Natural killer cell (primary cell): ENCODE results near the gene ST6GALNAC6. TPM values are rescaled to one million over a fixed set of nuclear protein-coding genes. Genes with fewer than 3 reads are reported as not detected.

ENCODE experiments used
- ATAC-seq, 3 donors: fragments of 150-1000 bp in 2 of 3; fragments of 200-7000 bp in 1 of 3; cut with Tn5 transposase; 1 replicate in 1 of 3; 2 replicates in 2 of 3; pipeline ENCODE4 v1.10.0; 2021; ENCODE audit warnings: mild to moderate bottlenecking in 2 of 3, moderate library complexity in 2 of 3
- DNase-seq, 2 donors: peaks; one replicate each; pipeline versions ENCODE4 v3.0.0 to v3.0.0-alpha.2; 2013 to 2021; ENCODE audit warnings: mixed read lengths in 1 of 2
- H3K27ac ChIP-seq: one replicate; pipeline ENCODE4 v1.5.1; 2013; ENCODE audit warnings: mild to moderate bottlenecking, low read length
- H3K27me3 ChIP-seq: one replicate; pipeline ENCODE4 v1.6.1; 2013; ENCODE audit warnings: low read length; ENCODE audit not compliant: control insufficient read depth, insufficient read depth
- H3K36me3 ChIP-seq: one replicate; pipeline ENCODE4 v1.6.1; 2013; ENCODE audit warnings: low read length; ENCODE audit not compliant: control insufficient read depth, insufficient read depth
- H3K4me1 ChIP-seq: one replicate; pipeline ENCODE4 v1.6.1; 2013; ENCODE audit warnings: low read length; ENCODE audit not compliant: control insufficient read depth, insufficient read depth
- H3K4me3 ChIP-seq: one replicate; pipeline ENCODE4 v1.5.1; 2013; ENCODE audit warnings: low read length
- H3K9me3 ChIP-seq: one replicate; pipeline ENCODE4 v1.6.1; 2013; ENCODE audit warnings: low read length; ENCODE audit not compliant: control insufficient read depth, insufficient read depth
- H3K27ac Mint-ChIP-seq, 2 donors: one replicate each; pipeline ENCODE4 v1.8.0; 2022; ENCODE audit warnings: mild to moderate bottlenecking in 2 of 2, mixed read lengths in 2 of 2, moderate library complexity in 1 of 2
- H3K27me3 Mint-ChIP-seq, 2 donors: one replicate each; pipeline ENCODE4 v1.8.0; 2022; ENCODE audit warnings: low read depth in 2 of 2, mixed read lengths in 2 of 2
- H3K36me3 Mint-ChIP-seq: one replicate; pipeline ENCODE4 v1.8.0; 2022; ENCODE audit warnings: mixed read lengths
- H3K4me1 Mint-ChIP-seq, 2 donors: one replicate each; pipeline ENCODE4 v1.8.0; 2022; ENCODE audit warnings: mixed read lengths in 2 of 2
- H3K4me3 Mint-ChIP-seq: one replicate; pipeline ENCODE4 v1.8.0; 2022; ENCODE audit warnings: mild to moderate bottlenecking, moderate library complexity, mixed read lengths
- H3K9me3 Mint-ChIP-seq, 2 donors: one replicate each; pipeline ENCODE4 v1.8.0; 2022; ENCODE audit warnings: mixed read lengths in 2 of 2
- CTCF ChIP-seq: fragments of 200-600 bp; IDR thresholded peaks from one replicate; pipeline ENCODE4 v1.8.0; 2022; ENCODE audit warnings: antibody characterized with exemption
- WGBS: methylation state at CpG from one replicate; pipeline ENCODE4 v1.1.7; 2013; ENCODE audit warnings: missing lambda C conversion rate; ENCODE audit not compliant: insufficient coverage; 5-methylcytosine and 5-hydroxymethylcytosine counted together
- intact Hi-C: fragments of 100-400 bp; cut with micrococcal nuclease; formaldehyde crosslinking; loops from one replicate; pipeline ENCODE4 v1.14.2; 2022
- total RNA-seq, 4 donors: library from RNA; stranded (reverse); fragments of 120-200 nt in 1 of 4; gene quantifications; one replicate each; pipeline versions ENCODE4 v1.2.3 to v1.2.4, GENCODE V29; 2013 to 2022

Gene ST6GALNAC6
- total RNA-seq, 3 donors from 2014 or later (not counting 1 experiment from before 2014, with no cell fraction given), result 120 to 148 (median 127) TPM

- WGBS, result 89% methylated on average over 35 of the region's 35 CpGs
- ATAC-seq (no peak), DNase-seq (no peak)
- peak overlapping the region; percentile 100 for H3K27ac Mint-ChIP-seq
- peaks cover 58% of the 10 kb centered on the region for H3K4me1 ChIP-seq
- H3K27me3 Mint-ChIP-seq, result no peaks in the 10 kb centered on the region
- H3K4me3 ChIP-seq, result no peak overlapping the region
- H3K36me3 ChIP-seq, result peaks cover 29% of the 10 kb centered on the region
- H3K9me3 ChIP-seq, result no peaks in the 10 kb centered on the region
- H3K27ac ChIP-seq, result peak overlapping the region; percentile 96
- no peaks in the 10 kb centered on the region for H3K9me3 Mint-ChIP-seq
- TF ChIP-seq CTCF, result no peak
- H3K36me3 Mint-ChIP-seq, result no peaks in the 10 kb centered on the region
- H3K4me1 Mint-ChIP-seq, result peaks cover 32 to 48% of the 10 kb centered on the region in 2 donors
- intact Hi-C loops, result no loop called here
- H3K4me3 Mint-ChIP-seq, result no peak overlapping the region
- no peaks in the 10 kb centered on the region for H3K27me3 ChIP-seq
These were observed 8.7 kb upstream of the ST6GALNAC6 start for GRCh38 chr9:127907867-127908659.

GRCh38 chr9:127905788-127906191 lies 6.4 kb upstream of the ST6GALNAC6 start:
- no peaks in the 10 kb centered on the region for H3K27me3 Mint-ChIP-seq
- ATAC-seq (peak; percentile 54 to 76 (median 64)), DNase-seq (peak; percentile 70 to 89)
- H3K36me3 ChIP-seq, result peaks cover 10% of the 10 kb centered on the region
- no peak for TF ChIP-seq CTCF
- peaks cover 33 to 54% of the 10 kb centered on the region in 2 donors for H3K4me1 Mint-ChIP-seq
- peak overlapping the region; percentile 54 for H3K4me3 ChIP-seq
- peak overlapping the region; percentile 96 for H3K27ac ChIP-seq
- H3K27ac Mint-ChIP-seq, result peak overlapping the region; percentile 100
- WGBS, result 22% methylated on average over 12 of the region's 12 CpGs
- H3K4me1 ChIP-seq, result peaks cover 75% of the 10 kb centered on the region
- H3K9me3 ChIP-seq, result no peaks in the 10 kb centered on the region
- no peaks in the 10 kb centered on the region for H3K9me3 Mint-ChIP-seq
- H3K4me3 Mint-ChIP-seq, result peak overlapping the region; percentile 99
- intact Hi-C loops, result loop anchor here (1.0 to 2.0 kb wide), 2 partner anchors 12 to 125 kb away; partner anchors contain the start of gene ST6GALNAC4
- no peaks in the 10 kb centered on the region for H3K27me3 ChIP-seq
- H3K36me3 Mint-ChIP-seq, result no peaks in the 10 kb centered on the region

- DNase-seq (peak; percentile 67 to 81), ATAC-seq (peak; percentile 53 to 73 (median 58))
- peaks cover 10% of the 10 kb centered on the region for H3K36me3 ChIP-seq
- no peaks in the 10 kb centered on the region for H3K9me3 ChIP-seq
- Mint-ChIP-seq H3K36me3 (no peaks in the 10 kb centered on the region), H3K4me1 (peaks cover 33 to 50% of the 10 kb centered on the region in 2 donors), H3K4me3 (peak overlapping the region; percentile 99), H3K27ac (peak overlapping the region; percentile 100), H3K9me3 (no peaks in the 10 kb centered on the region), H3K27me3 (no peaks in the 10 kb centered on the region)
- intact Hi-C loops, result loop anchor here (2.0 kb wide), 1 partner anchor 124 kb away; no protein-coding TSS in a partner anchor
- 3% methylated on average over 4 of the region's 5 CpGs for WGBS
- H3K4me3 ChIP-seq, result peak overlapping the region; percentile 54
- H3K27me3 ChIP-seq, result no peaks in the 10 kb centered on the region
- peak overlapping the region; percentile 96 for H3K27ac ChIP-seq
- peaks cover 76% of the 10 kb centered on the region for H3K4me1 ChIP-seq
- no peak for TF ChIP-seq CTCF
These were observed 5.8 kb upstream of the ST6GALNAC6 start for GRCh38 chr9:127905004-127905728.
